HEK293T (cell line): ENCODE data around the gene KCNMA1.

ENCODE experiments used
- CTCF ChIA-PET: fragments of 350-600 bp; formaldehyde crosslinking; extraction: SDS; loops from one replicate; lab custom pipeline; 2021; ENCODE audit warnings: antibody characterized with exemption, inconsistent platforms; lab: Yijun Ruan, JAX
- POLR2A ChIA-PET: fragments of 350-600 bp; formaldehyde crosslinking; extraction: SDS; loops from one replicate; lab custom pipeline; 2020; ENCODE audit warnings: antibody characterized with exemption, inconsistent platforms; lab: Yijun Ruan, JAX
- DNase-seq: peaks from one replicate; pipeline ENCODE4 v3.0.0; 2012; ENCODE audit warnings: mixed read lengths; ENCODE audit errors: extremely low spot score
- ARNT ChIP-seq: fragments of 450-650 bp; IDR thresholded peaks from 2 replicates; pipeline ENCODE4 v1.6.1; 2017; ENCODE audit warnings: mild to moderate bottlenecking
- BHLHE40 ChIP-seq: fragments of 450-650 bp; IDR thresholded peaks from 2 replicates; pipeline ENCODE4 v1.6.1; 2016; ENCODE audit warnings: mild to moderate bottlenecking, moderate library complexity, borderline replicate concordance
- CTBP1 ChIP-seq: fragments of 450-650 bp; IDR thresholded peaks from 2 replicates; pipeline ENCODE4 v1.6.1; 2016; ENCODE audit warnings: borderline replicate concordance
- ELF4 ChIP-seq: fragments of 450-650 bp; IDR thresholded peaks from 2 replicates; pipeline ENCODE4 v1.6.1; 2017; ENCODE audit warnings: antibody characterized with exemption
- FOXA1 ChIP-seq: fragments of 450-650 bp; IDR thresholded peaks from 2 replicates; pipeline ENCODE4 v1.6.1; 2016; ENCODE audit warnings: mild to moderate bottlenecking
- FOXK2 ChIP-seq: fragments of 450-650 bp; IDR thresholded peaks from 2 replicates; pipeline ENCODE4 v1.6.1; 2016; ENCODE audit warnings: mild to moderate bottlenecking
- FOXM1 ChIP-seq: fragments of 450-650 bp; IDR thresholded peaks from 2 replicates; pipeline ENCODE4 v1.6.1; 2017; ENCODE audit warnings: mild to moderate bottlenecking, borderline replicate concordance
- HDGF ChIP-seq: fragments of 450-650 bp; IDR thresholded peaks from 2 replicates; pipeline ENCODE4 v1.6.1; 2017; ENCODE audit warnings: antibody characterized with exemption, borderline replicate concordance
- L3MBTL2 ChIP-seq: fragments of 450-650 bp; conservative IDR thresholded peaks from 2 replicates; pipeline ENCODE4 v1.6.1; 2016; ENCODE audit warnings: mild to moderate bottlenecking
- LEF1 ChIP-seq: fragments of 450-650 bp; IDR thresholded peaks from 2 replicates; pipeline ENCODE4 v1.6.1; 2017; ENCODE audit warnings: mild to moderate bottlenecking, borderline replicate concordance
- NFRKB ChIP-seq: fragments of 450-650 bp; IDR thresholded peaks from 2 replicates; pipeline ENCODE4 v1.6.1; 2016; ENCODE audit warnings: mild to moderate bottlenecking, moderate library complexity
- SP1 ChIP-seq: fragments of 450-650 bp; IDR thresholded peaks from 2 replicates; pipeline ENCODE4 v1.6.1; 2017
- SUZ12 ChIP-seq: fragments of 450-650 bp; IDR thresholded peaks from 2 replicates; pipeline ENCODE4 v1.6.1; 2016; ENCODE audit warnings: mild to moderate bottlenecking
- TARDBP ChIP-seq: fragments of 450-650 bp; IDR thresholded peaks from 2 replicates; pipeline ENCODE4 v1.6.1; 2016
- ZNF384 ChIP-seq: fragments of 450-650 bp; IDR thresholded peaks from 2 replicates; pipeline ENCODE4 v1.6.1; 2016
- TF ChIP-seq, protein P1 (sequence below): fragments of 450-650 bp; IDR thresholded peaks from 2 replicates; pipeline ENCODE4 v1.6.1; 2016

Gene KCNMA1

GRCh38 chr10:77241350-77241725 lies 396.3 kb downstream of the KCNMA1 start:
- DNase-seq, result no peak
- TF ChIP-seq BHLHE40 (no peak), SUZ12 (no peak), FOXK2 (no peak), HDGF (no peak), SP1 (no peak), FOXM1 (no peak), CTBP1 (no peak), FOXA1 (no peak), NFRKB (no peak)
- ChIA-PET CTCF (interaction anchor here (0.5 to 0.7 kb wide), 2 partner anchors 85 to 459 kb away, joined by 3 to 4 read pairs; no protein-coding TSS in a partner anchor), POLR2A (no interaction called here)

- ChIA-PET CTCF (no interaction called here), POLR2A (no interaction called here)
- DNase-seq, result no peak
- TF ChIP-seq FOXM1 (no peak), SUZ12 (no peak), L3MBTL2 (no peak), NFRKB (no peak), ARNT (no peak), TARDBP (no peak)
Observed at GRCh38 chr10:77240706-77241349, 396.8 kb downstream of the KCNMA1 start.

DNA sequence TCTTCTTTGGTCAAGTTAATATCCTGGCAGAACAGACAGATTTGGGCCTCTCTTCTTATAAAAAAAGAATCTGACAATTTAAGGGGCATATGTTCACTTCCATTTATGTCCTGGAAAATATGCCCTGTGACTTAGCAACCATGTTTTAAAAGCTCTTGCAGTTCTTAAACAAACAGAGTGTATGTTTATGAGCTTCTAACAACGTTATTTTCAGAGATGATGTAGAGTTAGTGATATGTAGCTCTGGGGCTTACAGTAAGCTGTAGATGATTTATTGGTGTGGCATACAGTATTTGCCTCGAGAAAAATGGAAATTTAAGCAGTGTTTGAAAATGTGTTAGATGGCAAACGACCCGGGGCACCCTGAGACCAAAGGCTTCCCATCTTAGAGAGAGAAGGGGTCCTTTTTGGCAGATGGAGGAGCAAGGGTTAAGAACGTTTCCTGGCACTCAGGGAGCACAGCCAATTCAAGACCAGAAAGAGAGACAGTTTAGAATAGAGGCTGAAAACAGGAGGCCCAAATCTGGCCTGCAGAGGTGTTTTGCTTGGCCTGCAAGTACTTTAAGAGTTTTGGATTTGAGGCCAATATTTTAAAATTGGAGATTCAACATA lies 397.5 kb downstream of the KCNMA1 start:
- ChIA-PET POLR2A (no interaction called here), CTCF (no interaction called here)
- DNase-seq, result no peak
- TF ChIP-seq ZNF384 (no peak), SP1 (no peak), L3MBTL2 (no peak), FOXM1 (no peak), ARNT (no peak), HDGF (no peak), FOXA1 (no peak)
- TF ChIP-seq, protein P1, sequence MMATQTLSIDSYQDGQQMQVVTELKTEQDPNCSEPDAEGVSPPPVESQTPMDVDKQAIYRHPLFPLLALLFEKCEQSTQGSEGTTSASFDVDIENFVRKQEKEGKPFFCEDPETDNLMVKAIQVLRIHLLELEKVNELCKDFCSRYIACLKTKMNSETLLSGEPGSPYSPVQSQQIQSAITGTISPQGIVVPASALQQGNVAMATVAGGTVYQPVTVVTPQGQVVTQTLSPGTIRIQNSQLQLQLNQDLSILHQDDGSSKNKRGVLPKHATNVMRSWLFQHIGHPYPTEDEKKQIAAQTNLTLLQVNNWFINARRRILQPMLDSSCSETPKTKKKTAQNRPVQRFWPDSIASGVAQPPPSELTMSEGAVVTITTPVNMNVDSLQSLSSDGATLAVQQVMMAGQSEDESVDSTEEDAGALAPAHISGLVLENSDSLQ, result peak; percentile 93

- DNase-seq, result no peak
- CTCF ChIA-PET, result interaction anchor here (0.8 to 1.2 kb wide), 4 partner anchors 13 to 78 kb away, joined by 3 to 4 read pairs (median 3); no protein-coding TSS in a partner anchor
- POLR2A ChIA-PET, result no interaction called here
- TF ChIP-seq HDGF (no peak), TARDBP (no peak), NFRKB (no peak), SP1 (no peak), L3MBTL2 (no peak), CTBP1 (no peak), ELF4 (no peak), SUZ12 (no peak), FOXM1 (no peak), LEF1 (no peak), FOXK2 (no peak), ZNF384 (no peak), ARNT (no peak), BHLHE40 (no peak), FOXA1 (no peak)
- TF ChIP-seq, protein P1, result no peak
Observed at GRCh38 chr10:77237120-77237519, 400.5 kb downstream of the KCNMA1 start.

DNA sequence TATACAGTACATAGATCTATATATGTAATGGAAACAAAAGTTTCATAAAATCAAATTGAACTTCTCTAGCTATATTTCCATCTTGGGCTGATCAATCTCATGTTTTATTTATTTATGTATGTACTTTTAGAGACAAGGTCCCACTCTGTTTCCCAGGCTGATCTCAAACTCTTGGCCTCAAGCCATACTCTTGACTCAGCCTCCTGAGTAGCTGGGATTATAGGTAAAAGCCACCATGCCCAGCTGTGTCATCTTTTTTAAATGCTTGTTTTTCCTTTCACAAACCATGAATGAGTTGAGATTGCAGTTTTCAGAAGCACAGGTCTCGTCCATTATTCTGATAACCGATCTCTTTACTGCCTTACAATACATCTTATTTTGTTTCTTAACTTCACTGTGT lies 400.9 kb downstream of the KCNMA1 start:
- TF ChIP-seq L3MBTL2 (no peak), FOXA1 (no peak), NFRKB (no peak), FOXK2 (no peak), BHLHE40 (no peak)
- no peak for DNase-seq
- ChIA-PET CTCF (interaction anchor here (0.6 to 1.2 kb wide), 4 partner anchors 14 to 216 kb away, joined by 3 to 4 read pairs (median 3); no protein-coding TSS in a partner anchor), POLR2A (no interaction called here)

GRCh38 chr10:77236029-77236428 lies 401.6 kb downstream of the KCNMA1 start:
- POLR2A ChIA-PET, result no interaction called here
- DNase-seq, result no peak
- TF ChIP-seq FOXA1 (no peak), NFRKB (no peak)
- TF ChIP-seq, protein P1, result peak; percentile 69
- CTCF ChIA-PET, result no interaction called here

DNA sequence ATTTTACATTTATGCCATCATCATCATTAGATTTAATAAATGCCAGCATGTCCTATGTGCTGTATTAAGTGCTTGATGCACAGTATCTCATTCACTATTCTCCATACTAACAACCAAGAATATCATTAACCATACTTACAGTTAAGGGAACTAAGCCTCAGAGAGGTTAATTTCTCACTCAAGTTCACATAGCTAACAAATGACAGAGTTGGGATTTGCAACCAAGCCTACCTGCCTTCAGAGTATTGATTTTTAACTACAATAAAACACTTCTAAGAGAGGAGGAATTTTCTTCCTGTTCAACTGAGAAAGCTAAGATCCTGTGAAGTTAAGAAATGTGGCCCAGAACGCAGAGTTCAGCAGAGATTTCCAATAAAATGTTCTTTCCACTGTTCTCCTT lies 403.0 kb downstream of the KCNMA1 start:
- DNase-seq, result no peak
- TF ChIP-seq LEF1 (no peak), L3MBTL2 (no peak), NFRKB (no peak), HDGF (no peak), SP1 (no peak), TARDBP (no peak), FOXA1 (no peak), ELF4 (no peak), ARNT (no peak), BHLHE40 (no peak), SUZ12 (no peak), FOXK2 (no peak), ZNF384 (no peak), CTBP1 (no peak), FOXM1 (no peak)
- TF ChIP-seq, protein P1, result no peak
- CTCF ChIA-PET, result no interaction called here
- POLR2A ChIA-PET, result no interaction called here
